GM11168 (cell line): ENCODE measurements around the gene NINL.

Experiments used
- in situ Hi-C: fragments of 300-500 bp; cut with MboI; formaldehyde crosslinking; loops from one replicate; pipeline ENCODE4 v1.12.0; 2022; ENCODE audit warnings: low sequenced_read_pairs; ENCODE audit not compliant: unreplicated experiment

Gene NINL

DNA sequence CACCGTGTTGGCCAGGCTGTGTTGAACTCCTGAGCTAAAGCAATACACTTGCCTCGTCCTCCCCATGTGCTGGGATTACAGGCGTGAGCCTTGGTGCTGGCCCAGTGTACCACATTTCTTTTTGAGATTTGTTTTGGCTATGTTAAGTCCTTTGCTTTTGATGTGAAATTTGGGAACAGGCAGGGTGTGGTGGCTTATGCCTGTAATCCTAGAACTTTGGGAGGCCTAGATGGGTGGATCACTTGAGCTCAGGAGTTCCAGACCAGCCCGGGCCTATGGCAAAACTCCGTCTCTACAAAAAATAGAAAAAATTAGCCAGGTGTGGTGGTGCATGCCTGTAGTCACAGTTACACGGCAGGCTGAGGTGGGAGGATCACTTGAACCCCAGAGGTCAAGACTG is 137.7 kb downstream of the NINL start:
- in situ Hi-C loops = no loop called here

DNA sequence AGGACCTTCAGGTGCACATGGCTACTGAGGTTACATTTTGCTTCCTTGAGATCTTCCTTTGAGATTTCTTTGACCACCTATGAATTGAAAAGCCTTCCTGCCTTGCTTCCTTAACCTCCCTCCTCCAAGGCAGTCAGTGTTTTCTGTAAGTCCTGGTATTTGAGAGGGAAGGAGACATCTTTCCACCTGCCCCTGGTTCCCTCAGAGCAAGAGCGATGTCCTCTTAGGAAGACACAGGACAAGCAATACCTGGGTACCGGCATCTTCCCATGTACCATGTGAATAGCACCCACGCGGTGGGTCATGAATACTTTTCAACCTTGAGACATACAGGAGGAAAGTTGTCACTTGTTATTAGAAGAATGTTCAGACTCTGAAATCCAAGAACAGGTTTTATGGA is 140.8 kb downstream of the NINL start:
- in situ Hi-C loops = no loop called here

DNA sequence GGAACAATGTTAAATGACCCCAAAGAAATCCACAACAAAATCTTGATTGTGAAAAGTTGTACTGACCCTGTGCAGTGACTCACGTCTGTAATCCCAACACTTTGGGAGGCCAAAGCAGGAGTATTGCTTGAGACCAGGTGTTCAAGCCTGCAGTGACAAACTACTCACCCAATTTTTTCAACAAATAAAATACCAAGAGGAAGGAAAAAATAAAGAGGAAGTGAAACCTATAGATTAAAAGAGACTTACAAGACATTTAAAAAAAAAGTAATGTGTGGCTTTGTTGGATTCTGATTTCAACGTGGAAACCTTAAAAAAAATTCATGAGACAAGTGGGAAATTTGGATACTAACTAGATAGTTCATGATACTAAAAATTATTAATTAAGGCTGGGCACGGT is 146.0 kb downstream of the NINL start:
- in situ Hi-C loops = no loop called here

DNA sequence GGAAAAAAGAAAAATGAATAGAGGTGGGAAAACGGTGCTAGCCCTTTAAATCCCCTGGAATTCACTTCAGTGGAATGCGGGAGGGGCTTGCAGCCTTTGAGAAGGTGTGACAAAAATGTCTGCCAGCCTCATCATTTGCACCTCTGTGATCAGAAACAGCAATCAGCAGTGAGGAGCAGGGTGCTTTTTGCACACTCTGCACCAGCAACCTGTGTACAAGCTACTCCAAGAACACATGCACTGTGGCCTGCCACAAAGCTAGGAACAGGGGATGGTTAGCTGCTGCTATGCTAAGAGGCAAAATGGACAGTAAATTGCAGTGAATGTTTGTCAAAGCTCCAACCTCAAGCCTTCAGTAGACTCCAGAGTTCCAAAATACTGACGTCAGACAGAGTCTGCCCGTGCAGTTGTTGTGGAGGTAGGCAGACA is 148.2 kb downstream of the NINL start:
- in situ Hi-C loops = no loop called here

DNA sequence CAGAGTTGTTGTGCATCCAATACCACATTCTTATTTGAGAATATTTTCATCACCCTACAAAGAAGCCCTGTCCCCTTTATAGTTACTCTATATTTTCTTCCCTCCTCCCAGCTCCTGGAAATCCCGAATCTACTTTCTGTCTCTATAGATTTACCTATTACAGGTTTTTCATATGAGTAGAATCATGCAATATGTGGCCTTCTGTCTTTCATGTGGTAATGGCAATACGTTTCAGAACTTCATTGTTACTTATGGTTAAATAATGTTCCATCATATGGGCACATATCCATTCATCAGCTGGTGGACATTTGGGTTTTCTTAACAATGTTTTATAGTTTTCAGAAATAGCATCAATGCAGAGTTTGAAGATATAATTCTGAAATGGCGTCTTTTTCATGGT is 160.8 kb downstream of the NINL start:
- in situ Hi-C loops = no loop called here

DNA sequence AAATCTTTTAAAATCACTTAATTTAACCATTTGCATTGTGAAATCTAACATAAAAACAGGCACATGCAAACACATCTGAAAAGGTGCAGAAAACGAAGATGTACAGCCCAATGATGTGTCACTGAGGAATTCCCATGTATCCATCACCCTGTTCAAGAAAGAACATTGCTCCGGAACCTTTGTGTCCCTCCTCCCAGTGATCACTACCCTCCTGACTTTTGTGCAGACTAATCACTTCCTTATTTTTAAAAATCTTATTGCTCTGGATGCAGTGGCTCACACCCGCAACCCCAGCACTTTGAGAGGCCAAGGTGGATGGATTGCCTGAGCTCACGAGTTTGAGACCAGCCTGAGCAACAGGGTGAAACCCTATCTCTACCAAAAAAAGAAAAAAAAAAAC is 163.3 kb downstream of the NINL start:
- in situ Hi-C loops = no loop called here

DNA sequence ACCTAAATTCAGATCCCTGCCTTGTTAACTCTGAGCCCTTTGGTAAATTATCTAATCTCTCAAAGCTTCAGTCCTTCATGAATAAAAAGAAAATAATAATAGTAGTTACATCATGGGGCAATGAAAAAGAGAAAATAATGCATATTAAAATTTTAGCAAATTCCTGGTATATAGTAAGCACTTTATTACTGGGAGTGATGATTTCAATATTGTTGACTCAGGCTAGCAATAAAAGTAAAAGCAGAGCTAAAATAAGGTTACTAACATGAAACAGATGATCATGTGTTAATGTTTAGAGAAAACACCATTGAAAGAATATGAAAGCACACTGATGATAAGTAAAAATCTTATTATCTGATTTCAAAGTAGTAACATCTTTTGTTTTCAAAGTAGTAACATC is 164.2 kb downstream of the NINL start:
- in situ Hi-C loops = no loop called here

DNA sequence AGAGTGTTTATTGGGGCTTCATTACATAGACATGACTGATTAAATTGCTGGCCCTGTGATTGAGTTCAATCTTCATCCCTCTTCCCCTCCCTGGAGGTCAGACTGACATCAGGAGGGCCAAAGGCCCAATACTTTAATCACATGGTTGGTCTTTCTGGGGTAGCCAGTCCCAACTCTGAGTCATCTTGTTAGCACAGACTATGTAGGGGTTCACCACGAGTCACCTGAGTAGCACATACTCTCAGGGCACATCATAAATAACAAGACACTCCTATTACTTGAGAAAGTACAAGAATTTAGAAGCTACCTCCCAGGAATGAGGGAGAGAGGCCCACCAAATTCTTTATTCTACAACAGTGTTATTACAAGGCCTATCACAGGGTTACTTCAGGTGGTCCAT is 166.6 kb downstream of the NINL start:
- in situ Hi-C loops = no loop called here

DNA sequence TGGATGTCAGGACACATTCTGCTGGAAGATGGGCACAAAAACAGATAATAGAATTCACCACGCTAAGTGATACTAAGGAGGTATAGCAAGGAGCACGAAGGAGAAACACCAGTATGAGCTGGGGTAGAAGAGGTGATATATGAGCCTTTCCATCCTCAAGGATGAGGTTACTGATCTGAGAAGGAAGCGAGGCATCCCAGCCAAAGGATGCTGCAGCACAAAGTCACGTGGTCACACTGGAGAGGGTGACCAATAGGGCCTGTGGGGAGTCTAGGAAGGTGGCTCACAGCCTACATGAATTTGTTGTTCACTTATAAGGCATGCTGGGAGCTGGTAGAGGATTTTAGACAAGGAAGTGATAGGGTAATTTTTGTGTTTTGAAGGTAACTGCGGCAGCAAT is 176.4 kb downstream of the NINL start:
- in situ Hi-C loops = loop anchor here (10.0 kb wide), 1 partner anchor 414 kb away; the partner anchor contains the start of gene APMAP

DNA sequence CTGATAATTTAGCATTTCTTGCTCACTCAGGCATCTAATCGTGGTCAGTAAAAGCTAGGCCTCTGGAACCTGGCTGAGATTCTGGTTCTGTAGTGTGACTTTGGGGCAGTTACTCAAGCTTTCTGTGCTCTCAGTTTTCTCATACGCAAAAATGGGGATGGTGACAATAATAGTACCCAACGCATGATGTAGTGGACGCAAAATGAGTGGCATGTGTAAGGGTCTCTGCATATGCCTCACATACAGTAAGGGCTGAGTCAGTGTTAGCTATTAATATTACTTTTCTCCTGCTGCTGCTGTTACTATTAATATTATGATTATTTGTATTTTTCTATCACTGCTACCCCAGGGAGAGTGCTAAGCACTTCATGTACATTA is 177.2 kb downstream of the NINL start:
- in situ Hi-C loops = loop anchor here (10.0 kb wide), 1 partner anchor 413 kb away; the partner anchor contains the start of gene APMAP

DNA sequence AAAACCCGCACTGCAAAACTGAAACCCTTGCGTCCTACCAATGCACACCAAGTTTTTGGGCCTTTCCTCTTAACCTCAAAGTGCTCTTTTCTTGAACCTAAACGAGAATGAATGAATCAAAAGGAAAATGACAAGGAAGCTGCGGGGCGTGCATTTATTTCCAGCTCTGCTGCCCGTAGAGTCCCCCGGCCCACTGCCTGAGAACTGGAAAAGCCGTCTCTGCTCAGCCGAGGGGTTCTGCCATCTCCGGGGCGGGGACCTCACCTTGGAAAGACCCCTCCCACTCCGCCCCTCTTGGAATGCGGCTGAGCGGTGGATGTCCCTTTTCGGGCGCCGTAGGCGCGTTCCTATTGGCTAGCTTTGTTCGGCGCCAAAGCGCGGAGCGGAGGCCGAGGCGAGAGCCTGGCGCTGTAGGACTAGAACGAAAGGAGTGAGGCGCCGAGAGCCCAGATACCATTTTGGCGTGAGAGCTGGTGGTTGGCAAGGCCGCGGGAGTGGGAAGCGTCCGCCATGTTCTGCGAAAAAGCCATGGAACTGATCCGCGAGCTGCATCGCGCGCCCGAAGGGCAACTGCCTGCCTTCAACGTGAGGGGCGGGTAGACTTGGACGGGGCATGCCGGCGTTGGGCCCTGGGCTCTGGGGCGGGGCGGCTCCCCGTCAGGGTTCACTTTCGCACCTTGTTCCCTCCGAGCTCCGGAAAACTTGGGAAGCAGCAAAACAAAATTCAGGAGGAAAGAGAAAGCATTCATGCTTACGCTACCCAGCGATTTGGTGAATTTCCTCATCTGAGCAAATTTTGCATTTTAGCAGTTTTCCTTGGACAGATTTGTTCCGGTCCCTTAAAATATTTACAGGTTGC is 177.8 kb downstream of the NINL start, which contains the start of gene GINS1:
Gene GINS1 (plus strand): TSS at position 363 of the 859 bp plus-strand sequence. CDS start 148 bp downstream, at position 511.
- in situ Hi-C loops = loop anchor here (10.0 kb wide), 1 partner anchor 413 kb away; the partner anchor contains the start of gene APMAP
